Heart left ventricle (tissue), 13 donors: ENCODE data around the gene TEX2.

Experiments used
- POLR2A ChIP-seq, 2 donors: fragments of 450-650 bp; IDR thresholded peaks; one replicate each; pipeline ENCODE4 v1.6.1; 2017; ENCODE audit warnings: antibody characterized with exemption in 2 of 2, mild to moderate bottlenecking in 2 of 2, moderate library complexity in 2 of 2
- TF ChIP-seq, protein P1 (sequence below), 12 donors: fragments of 200-600 bp; sonication (generic) in 4 of 12; IDR thresholded peaks; one replicate each; pipeline versions ENCODE4 v1.5.0 to v1.8.0; 2018 to 2022; ENCODE audit warnings: antibody characterized with exemption in 12 of 12, mild to moderate bottlenecking in 5 of 12
- donor health status: ischemic (EF 13 %, LVEDD 7.1; RV severe dilation, severe dysfunction).
- donor health status: DM: no; HTN: yes; CAD: no.
- donor health status: DM: no; HTN: no; CAD: no.
- donor health status: ischemic (EF 25% LVEDD 6.9; RV normal size, moderate dysfunction).
- donor health status: ischemic (EF 25% LVEDD 5.7; RV mildly dilated, moderate dysfunction).
- donor health status: ischemic (EF 35%, LVEDD 5.7; RV mildly dilated, moderate dysfunction).
- donor health status: nonischemic (EF 11% LVEDD 7.7; RV severe dilation, severe dysfunction).
- donor health status: DM: yes; HTN: yes; CAD: no.
- donor health status: PGD.
- donor health status: ischemic (EF 29% LVEDD 5.4; RV normal size, mild dysfunction).
- donor health status: nonischemic (EF 23%, LVEDD 6.1; RV moderate dilation, normal function).

DNA sequence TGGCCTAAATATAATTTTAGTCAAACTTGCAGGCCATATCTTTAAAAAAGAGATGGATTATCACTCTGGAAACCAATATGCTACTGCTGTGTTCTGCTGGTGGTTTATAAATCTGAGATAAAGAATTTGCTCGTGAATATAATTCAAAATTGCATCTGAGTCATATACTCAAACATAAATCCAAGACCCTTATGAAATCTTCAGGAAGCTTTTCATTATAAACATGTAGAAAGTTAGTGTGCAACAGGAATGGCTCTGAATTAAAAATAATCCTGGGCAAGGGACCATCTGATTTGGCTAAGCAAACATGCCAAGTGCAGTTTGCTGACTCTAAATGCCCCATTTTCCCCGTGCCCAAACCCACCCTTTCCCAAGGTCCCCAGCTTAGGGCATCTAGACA is 57.3 kb downstream of the TEX2 start:
- TF ChIP-seq, protein P1, sequence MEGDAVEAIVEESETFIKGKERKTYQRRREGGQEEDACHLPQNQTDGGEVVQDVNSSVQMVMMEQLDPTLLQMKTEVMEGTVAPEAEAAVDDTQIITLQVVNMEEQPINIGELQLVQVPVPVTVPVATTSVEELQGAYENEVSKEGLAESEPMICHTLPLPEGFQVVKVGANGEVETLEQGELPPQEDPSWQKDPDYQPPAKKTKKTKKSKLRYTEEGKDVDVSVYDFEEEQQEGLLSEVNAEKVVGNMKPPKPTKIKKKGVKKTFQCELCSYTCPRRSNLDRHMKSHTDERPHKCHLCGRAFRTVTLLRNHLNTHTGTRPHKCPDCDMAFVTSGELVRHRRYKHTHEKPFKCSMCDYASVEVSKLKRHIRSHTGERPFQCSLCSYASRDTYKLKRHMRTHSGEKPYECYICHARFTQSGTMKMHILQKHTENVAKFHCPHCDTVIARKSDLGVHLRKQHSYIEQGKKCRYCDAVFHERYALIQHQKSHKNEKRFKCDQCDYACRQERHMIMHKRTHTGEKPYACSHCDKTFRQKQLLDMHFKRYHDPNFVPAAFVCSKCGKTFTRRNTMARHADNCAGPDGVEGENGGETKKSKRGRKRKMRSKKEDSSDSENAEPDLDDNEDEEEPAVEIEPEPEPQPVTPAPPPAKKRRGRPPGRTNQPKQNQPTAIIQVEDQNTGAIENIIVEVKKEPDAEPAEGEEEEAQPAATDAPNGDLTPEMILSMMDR (IDR thresholded peaks at IDR 0.05), result no peak
- no peak for TF ChIP-seq POLR2A (IDR thresholded peaks at IDR 0.05)
